ENCODE measurements around the gene CLMP.
A peak's percentile ranks its signal among the peaks of the same experiment; 100 is the strongest.

CLMP gene

DNA sequence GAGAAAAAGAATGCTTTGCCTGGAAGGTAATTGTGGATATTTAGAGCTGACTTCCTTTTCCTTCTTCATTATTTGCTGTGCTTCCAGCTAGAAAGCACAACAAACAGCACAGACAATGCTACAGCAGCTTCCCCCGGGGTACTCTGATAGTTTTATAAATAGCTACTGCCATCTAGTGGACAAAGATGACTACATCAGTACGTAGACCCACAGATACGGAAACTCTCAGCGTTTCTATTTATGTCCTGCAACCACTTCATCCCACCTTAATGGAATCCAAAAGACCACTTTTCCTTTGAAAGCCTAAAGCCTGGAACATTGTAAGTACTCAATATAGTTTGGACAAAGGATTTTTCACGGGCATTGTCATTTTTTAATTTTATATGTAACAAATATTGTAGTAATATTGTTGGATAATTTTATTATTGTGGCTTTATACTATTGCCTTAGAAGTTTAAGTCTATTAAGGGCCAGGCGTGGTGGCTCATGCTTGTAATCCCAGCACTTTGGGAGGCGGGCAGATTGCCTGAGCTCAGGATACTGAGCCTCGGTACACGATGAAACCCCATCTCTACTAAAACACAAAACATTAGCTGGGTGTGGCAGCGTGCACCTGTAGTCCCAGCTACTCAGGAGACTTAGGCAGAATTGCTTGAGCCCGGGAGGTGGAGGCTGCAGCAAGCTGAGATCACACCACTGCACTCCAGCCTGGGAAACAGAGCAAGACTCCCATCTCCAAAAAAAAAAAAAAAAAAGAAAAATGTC lies 140.6 kb downstream of the CLMP start:
- Histone ChIP-seq H4K20me1 (ENCODE audit: control insufficient read depth, insufficient read depth, low read depth, low read length) (peaks cover 11% of the 10 kb centered on the region), H3K27ac (ENCODE audit: low read depth, low read length) (peak overlapping the region; percentile 35), H3F3A (ENCODE audit: control insufficient read depth, insufficient read depth) (peaks cover 74% of the 10 kb centered on the region)

DNA sequence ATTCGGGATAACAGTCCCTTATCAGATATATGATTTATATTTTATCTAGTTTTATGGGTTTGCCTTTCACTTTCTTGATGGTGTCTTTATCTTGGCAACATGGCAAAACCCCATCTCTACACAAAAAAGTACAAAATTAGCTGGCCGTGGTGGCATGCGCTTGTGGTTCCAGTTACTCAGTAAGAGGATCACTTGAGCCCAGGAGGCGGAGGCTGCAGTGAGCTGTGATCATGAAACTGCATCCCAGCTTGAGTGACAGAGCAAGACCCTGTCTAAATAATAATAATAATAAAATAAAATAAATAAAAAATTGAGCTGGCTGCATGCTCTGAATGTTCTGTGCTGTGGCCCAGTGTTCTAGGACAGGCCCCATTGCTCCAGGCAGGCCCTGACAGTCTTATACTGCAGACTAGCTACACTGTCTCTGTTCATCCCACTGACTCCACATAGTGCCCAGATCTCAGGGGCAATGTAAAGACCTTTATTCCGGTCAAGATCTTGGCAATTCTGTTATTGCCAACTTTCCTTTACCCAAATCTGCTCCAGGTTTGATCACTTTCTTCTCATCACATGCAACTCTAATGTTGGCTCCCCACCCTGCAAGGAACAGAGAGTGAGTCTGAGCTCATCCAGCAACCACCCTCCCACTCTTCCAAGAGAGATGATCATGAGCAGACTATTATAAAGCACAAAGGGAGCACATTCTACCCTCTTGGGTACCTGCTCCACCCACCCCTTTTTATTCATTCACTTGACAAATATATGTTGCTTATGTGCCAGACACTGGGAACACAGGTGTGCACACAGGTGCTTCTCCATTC lies 141.9 kb downstream of the CLMP start:
- Histone ChIP-seq H3K4me3 (ENCODE audit: low read length) (no peak overlapping the region), H3K36me3 (ENCODE audit: control insufficient read depth, low read length) (peaks cover 50% of the 10 kb centered on the region), H3K9me2 (replicated peaks; ENCODE audit: control insufficient read depth, low read length) (no peaks in the 10 kb centered on the region), H3F3A (ENCODE audit: control insufficient read depth, insufficient read depth) (peaks cover 60% of the 10 kb centered on the region), H3K27me3 (ENCODE audit: control insufficient read depth, low read length) (no peaks in the 10 kb centered on the region), H3K4me1 (ENCODE audit: control insufficient read depth, low read length) (peaks cover 13% of the 10 kb centered on the region), H3K79me2 (ENCODE audit: control insufficient read depth, low read length) (peaks cover 3% of the 10 kb centered on the region; the same call in 1 of the 2 replicates), H3K9me3 (ENCODE audit: control insufficient read depth, insufficient read depth, low read length) (no peaks in the 10 kb centered on the region), H4K20me1 (ENCODE audit: control insufficient read depth, insufficient read depth, low read depth, low read length) (peaks cover 5% of the 10 kb centered on the region), H3K27ac (ENCODE audit: low read depth, low read length) (no peak overlapping the region), H3K4me2 (ENCODE audit: low read length) (no peak overlapping the region)
- TF ChIP-seq, protein P1, sequence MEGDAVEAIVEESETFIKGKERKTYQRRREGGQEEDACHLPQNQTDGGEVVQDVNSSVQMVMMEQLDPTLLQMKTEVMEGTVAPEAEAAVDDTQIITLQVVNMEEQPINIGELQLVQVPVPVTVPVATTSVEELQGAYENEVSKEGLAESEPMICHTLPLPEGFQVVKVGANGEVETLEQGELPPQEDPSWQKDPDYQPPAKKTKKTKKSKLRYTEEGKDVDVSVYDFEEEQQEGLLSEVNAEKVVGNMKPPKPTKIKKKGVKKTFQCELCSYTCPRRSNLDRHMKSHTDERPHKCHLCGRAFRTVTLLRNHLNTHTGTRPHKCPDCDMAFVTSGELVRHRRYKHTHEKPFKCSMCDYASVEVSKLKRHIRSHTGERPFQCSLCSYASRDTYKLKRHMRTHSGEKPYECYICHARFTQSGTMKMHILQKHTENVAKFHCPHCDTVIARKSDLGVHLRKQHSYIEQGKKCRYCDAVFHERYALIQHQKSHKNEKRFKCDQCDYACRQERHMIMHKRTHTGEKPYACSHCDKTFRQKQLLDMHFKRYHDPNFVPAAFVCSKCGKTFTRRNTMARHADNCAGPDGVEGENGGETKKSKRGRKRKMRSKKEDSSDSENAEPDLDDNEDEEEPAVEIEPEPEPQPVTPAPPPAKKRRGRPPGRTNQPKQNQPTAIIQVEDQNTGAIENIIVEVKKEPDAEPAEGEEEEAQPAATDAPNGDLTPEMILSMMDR (IDR thresholded peaks at IDR 0.05; ENCODE audit: low read depth, low read length, poor library complexity, severe bottlenecking): no peak
- TF ChIP-seq EZH2phosphoT487 (IDR thresholded peaks at IDR 0.05; ENCODE audit: borderline replicate concordance, low read length): no peak

More for the DNA sequence above, 140.6 kb downstream of the CLMP start:
- H3K4me2 ChIP-seq (ENCODE audit: low read length): no peak overlapping the region
- H3K4me1 ChIP-seq (ENCODE audit: control insufficient read depth, low read length): peaks cover 27% of the 10 kb centered on the region
- no peak overlapping the region for H3K4me3 ChIP-seq (ENCODE audit: low read length)
- H3K9me3 ChIP-seq (ENCODE audit: control insufficient read depth, insufficient read depth, low read length): no peaks in the 10 kb centered on the region
- no peaks in the 10 kb centered on the region for H3K9me2 ChIP-seq (replicated peaks; ENCODE audit: control insufficient read depth, low read length)
- no peaks in the 10 kb centered on the region for H3K27me3 ChIP-seq (ENCODE audit: control insufficient read depth, low read length)
- TF ChIP-seq, protein P1 (IDR thresholded peaks at IDR 0.05; ENCODE audit: low read depth, low read length, poor library complexity, severe bottlenecking): peak; percentile 65
- no peak for TF ChIP-seq EZH2phosphoT487 (IDR thresholded peaks at IDR 0.05; ENCODE audit: borderline replicate concordance, low read length)
- H3K36me3 ChIP-seq (ENCODE audit: control insufficient read depth, low read length): peaks cover 64% of the 10 kb centered on the region
- peaks cover 17% of the 10 kb centered on the region for H3K79me2 ChIP-seq (ENCODE audit: control insufficient read depth, low read length)

DNA sequence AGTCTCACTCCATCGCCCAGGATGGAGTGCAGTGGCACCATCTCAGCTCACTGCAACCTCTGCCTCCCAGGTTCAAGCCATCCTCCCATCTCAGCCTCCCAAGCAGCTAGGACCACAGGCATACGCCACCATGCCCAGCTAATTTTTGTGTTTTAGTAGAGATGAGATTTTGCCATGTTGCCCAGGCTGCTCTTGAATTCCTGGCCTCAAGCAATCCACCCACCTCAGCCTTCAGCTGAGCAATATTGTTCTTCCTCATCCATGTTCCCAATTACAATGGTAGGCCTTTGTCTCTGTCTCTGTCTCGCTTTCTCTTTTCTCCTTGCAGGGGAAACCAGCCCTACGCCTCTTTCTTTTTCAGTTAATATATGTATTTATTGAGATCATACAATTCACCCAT lies 143.4 kb downstream of the CLMP start:
- Histone ChIP-seq H3K27ac (ENCODE audit: low read depth, low read length) (no peak overlapping the region), H3K4me2 (ENCODE audit: low read length) (no peak overlapping the region), H3K4me3 (ENCODE audit: low read length) (no peak overlapping the region), H3K79me2 (ENCODE audit: control insufficient read depth, low read length) (no peaks in the 10 kb centered on the region), H3F3A (ENCODE audit: control insufficient read depth, insufficient read depth) (peaks cover 45% of the 10 kb centered on the region), H4K20me1 (ENCODE audit: control insufficient read depth, insufficient read depth, low read depth, low read length) (no peaks in the 10 kb centered on the region), H3K9me3 (ENCODE audit: control insufficient read depth, insufficient read depth, low read length) (no peaks in the 10 kb centered on the region), H3K9me2 (replicated peaks; ENCODE audit: control insufficient read depth, low read length) (no peaks in the 10 kb centered on the region), H3K27me3 (ENCODE audit: control insufficient read depth, low read length) (no peaks in the 10 kb centered on the region), H3K4me1 (ENCODE audit: control insufficient read depth, low read length) (peaks cover 5% of the 10 kb centered on the region; the same call in 1 of the 2 replicates), H3K36me3 (ENCODE audit: control insufficient read depth, low read length) (peaks cover 35% of the 10 kb centered on the region)
- no peak for TF ChIP-seq EZH2phosphoT487 (IDR thresholded peaks at IDR 0.05; ENCODE audit: borderline replicate concordance, low read length)
- TF ChIP-seq, protein P1 (IDR thresholded peaks at IDR 0.05; ENCODE audit: low read depth, low read length, poor library complexity, severe bottlenecking): no peak
